NCI-H2171 treated with DMSO at 0.1 percent for 48 hours (cell line): ENCODE data around the gene CDC14B.

Source experiments
- DNase-seq: peaks from one replicate; lab custom pipeline; 2025; lab: John Stamatoyannopoulos, UW

Gene CDC14B

DNA sequence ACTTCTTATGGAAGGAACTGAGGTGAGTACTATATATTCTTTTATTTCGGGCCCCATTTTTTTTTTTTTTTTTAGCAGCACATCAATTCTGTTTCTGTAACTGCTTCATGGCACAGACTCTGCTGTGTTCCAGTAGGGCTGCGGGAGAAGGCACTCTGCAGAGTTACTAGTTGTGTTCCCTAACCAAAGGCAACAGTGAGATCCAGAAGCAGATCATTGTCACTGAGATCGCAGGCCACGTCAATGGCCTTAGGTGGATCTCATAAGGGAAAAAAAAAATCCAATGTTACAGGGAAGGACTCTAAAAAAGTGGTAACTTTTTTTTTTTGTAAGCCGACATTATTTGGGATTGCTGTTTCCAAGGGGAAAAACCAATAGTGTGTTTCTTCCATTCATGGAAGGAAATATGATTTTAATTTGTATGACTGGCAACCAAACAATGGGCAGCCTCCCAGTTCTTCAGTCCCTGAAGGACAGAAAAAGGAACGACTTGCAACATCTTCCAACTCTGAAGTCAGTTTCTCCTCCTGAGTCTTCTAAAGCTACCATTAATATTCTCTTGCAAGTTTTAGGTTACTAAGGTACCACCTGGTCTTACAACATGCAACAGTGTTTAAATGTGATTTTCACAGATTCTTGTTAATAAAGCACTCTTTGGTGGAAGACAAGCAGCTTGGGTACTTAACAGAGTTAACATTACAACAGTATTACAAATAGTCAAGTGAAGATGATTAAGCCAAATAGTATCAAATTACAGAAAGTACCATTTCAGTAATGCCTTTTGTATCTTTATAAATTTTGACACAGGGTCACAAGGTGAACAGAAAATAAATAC lies 116.9 kb downstream of the CDC14B start:
- no peak for DNase-seq

DNA sequence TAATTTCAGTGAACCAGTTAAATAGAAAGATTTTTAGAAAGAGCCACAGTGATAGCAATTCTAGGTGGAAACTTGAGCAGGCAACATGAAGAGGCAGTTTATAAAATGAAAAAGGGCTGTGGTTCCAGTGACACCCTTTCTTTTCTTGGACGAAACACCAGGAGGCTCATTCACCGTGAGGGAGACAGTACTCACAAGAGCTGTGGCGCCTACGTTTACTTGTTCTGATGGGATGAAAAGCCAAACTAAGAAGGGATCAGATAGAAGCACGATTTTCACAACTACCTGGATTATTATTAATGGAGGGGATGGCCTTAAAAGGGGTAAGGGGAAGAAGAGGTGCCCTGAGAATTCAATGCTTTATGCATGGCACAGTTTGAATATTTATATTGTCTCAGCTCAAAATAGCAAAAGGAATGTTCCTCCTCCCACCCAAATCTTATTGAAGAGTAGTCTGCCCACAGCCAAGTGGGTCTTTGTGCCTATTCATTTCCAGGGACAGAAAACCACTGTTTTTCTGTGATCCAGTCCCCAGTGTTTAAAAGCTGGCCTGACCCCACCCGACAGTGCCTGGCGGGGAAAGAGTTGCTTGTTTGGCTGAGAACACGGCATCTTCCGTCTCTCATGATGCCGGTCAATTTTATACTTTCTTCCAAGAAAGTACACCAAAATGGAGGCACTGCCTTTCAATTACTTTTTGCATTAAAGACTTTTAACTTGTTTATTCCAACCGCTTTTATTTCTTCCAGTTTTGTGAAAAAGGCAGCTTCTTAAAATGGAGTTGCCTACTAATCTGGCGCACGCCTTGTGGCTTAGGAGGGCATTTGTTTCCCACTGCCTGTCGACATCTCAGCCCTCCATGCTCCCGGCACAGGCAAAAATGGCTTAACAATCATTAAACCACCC lies 117.8 kb downstream of the CDC14B start:
- DNase-seq: no peak

DNA sequence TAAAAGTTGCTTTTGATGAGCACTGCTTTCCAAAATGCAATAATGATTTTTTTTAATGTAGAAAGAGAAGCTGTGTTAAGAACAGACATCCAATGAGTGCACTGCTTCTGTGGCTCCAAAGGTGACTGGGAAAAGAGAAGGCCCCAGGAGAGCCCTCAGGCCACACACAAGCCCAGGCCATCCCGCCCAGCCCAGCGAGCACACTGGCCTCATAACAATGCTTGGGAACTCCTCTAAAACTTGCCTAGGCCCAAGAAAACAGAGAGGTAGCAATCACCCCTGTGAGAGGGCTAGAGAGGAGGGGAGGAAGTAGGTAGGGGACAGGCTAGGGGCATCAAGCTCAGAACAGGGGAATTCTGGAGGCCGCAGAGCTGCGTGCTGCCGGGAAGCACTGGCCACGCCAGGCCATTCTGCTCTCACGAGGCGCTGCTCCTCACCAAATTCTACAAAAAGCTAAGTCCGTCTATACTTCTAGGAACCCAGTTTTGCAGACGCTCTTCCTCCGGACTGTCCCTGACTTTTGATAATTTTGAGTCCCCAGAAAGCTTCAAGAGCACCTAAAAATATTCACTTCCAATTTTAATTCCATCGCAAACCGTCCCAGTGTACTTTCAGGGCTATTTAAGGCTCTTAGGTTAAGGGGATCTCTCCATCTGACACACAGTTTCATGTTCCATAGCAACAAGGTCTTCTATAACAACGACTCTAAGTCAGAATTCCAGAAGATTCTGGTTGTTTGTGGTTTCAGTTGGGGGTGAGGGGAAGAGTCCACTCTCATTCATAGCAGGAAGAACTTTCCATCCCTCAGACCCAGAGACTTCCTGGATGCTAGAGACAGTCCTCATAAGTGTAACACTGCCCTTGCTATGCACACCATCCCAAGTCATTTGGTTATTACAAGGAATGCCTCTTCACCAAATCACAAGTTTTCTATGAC lies 118.7 kb downstream of the CDC14B start:
- DNase-seq: no peak

DNA sequence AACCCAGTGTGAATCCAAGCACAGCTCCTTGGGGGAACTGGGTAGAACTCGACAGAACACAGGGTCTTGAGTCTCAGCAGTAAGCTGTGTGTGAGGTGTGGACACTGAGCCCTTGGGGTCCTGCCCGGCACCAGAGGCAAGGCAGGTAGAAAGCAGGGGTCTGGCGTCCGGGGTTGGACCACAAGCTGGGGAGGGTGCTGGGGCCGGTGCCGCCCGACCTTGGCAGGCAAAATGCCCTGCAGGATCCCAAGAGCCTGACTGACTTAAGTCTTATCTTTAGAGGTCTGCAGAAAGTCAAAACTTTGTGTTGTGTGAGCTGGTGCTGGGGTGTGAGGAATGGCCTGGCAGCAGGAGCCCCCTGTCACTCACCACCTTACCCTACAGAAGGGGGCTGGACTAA lies 120.4 kb downstream of the CDC14B start:
- no peak for DNase-seq

DNA sequence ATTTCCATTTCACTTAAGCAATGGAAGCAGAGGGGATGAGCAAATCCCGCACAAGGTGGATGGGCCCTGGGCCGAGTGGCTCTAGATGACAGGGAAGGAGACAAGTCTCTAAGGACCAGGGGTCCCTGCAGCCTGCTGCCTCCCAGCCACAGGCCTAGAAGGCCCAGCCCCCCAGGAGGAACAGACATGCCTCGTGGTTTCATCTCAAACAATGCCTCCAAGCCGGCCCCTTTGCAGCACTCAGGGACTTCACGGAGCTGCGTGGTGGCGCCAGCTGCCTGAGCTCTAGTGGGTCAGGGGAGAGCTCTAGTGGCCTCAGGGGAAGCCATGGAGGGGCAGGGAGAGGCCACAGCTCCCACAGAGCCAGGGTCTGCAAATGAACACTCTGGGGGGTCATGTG lies 120.8 kb downstream of the CDC14B start:
- DNase-seq: no peak

DNA sequence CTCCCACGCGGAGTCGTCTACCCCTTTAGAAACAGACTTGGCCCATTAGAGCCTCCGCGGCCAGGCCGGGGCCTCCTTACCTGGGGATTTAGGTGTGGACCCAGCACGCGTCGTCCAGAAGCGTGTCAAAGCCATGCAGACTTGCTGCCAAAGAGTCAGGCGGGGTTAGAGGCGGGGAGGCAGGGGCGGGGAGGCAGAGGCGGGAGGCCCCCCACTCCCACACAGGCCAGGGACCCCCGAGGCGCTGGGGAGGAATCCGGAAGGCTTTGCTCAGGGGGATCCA lies 122.6 kb downstream of the CDC14B start:
- DNase-seq: no peak

DNA sequence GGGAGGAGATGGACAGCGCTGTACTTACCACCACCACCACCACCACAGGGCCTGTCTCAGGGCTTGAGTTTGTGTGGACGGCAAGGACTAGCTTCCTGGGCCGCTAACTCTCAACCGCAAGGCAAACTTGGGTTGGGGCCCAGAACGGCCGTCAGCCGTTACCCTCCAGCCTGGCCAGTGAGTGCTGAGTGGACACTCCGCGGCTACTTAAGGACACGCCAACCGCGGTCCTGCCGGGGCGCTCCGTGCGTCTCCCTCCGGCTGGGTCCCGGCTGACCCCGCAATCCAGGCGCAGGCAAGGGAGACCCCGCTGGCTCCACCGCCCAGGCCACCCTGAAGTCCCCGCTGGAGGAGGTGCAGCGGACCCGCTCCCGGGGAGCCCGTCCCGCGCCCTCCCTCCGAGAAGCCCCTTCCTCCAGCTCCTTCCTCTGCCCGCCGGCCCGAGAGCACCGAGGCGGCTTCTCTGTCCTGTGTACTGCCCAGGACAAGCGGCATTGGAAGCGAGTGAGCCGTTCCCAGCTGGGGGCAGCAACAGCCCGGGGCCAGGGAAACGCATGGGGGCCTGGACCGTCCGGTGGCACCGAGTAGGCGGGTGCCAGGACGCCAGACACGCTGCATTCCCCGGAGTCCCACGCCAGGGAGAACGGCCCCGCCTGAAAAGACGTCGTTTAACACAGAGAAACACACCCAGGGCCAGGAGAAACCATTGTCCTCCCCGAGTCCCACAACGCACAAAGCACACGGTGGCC lies 123.1 kb downstream of the CDC14B start:
- DNase-seq: no peak

DNA sequence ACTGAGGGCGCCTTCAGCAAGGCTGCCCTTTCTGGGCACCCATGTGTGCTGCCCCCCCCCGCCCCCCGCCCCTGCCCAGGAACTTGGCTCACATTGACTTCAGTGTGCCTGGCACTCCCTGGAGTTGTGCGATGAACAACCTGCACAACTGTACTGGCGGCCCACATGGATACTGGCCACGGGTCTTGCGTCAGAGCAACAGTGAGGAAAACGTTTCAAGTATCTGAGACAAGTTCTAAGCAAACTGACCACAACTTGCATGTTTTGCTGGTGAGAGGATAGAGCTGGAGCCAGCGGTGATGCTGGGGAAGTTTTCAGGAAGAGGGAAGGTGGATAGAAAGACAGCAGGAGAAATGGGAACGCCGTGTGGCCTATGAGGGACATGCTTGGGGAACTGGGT lies 124.3 kb downstream of the CDC14B start:
- DNase-seq: no peak

DNA sequence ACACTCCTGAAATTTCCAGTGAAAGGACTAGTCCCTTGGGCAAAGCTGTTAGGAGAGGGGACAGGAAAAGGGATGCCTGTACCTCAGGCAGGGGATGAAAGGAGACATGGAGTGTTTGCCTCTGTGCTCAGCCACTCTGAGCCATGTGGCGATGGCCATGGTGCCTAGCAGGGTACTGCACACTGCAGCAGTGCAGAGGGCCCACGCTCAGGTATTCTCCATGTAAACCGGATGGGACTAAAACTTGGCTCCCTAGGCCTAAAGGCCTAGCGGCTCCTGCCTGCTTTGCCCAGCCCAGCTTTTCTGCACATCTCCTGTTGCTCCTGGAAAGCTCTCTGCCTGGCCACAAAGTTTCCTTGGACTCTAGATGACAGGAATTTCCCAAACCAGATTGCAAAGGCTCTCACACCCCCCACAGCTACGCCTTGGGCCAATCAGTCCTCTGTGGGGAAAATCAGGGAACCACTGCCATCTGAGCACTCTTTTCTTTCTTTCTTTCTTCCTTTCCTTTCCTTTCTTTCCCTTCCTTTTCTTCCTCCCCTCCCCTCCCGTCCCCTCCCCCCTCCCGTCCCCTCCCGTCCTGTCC lies 125.3 kb downstream of the CDC14B start:
- no peak for DNase-seq

DNA sequence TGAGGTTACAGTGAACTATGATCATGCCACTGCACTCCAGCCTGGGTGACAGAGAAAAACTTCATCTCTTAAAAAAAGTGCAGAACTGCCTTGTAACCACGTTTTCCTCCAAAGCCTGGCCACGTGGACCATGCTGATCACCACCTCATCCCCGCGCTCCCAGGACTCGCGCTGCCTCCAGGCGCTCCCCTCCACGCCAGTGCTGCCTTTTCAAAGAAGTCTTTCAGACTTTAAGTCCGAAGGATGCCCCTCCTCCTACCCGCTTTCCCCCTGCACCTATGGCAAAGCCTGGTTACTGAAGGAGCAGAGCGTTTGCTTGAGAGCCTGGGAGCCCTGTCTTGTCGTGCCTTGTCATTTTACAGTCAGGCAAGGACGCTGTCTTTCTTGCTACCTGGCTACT lies 125.9 kb downstream of the CDC14B start:
- no peak for DNase-seq

DNA sequence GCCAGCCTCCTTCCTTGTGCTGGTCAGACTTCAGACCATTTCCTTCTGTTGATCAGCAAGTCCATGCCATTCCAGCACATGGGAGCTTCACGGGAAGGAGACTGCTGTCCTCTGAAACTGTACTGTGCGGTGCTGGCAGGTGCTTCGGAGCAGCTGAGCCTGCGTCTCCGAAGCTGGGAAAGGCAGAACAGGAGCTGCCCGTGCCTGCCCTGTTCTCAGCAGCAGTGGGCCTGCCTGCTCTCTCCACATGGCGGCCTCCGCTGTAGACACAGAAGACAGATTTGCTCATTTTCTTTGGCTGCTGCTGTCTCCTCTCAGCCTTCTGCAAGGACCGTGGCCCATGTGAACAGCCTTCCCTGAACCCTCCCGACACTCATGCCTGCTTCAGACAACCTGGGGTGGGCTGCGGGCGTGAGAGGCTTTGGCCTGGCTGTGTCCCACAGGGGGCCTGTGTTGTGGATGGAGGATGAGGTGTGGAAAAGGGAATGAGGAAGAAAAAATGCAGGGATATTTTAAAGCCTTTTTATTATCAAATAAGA lies 126.6 kb downstream of the CDC14B start:
- DNase-seq: no peak

DNA sequence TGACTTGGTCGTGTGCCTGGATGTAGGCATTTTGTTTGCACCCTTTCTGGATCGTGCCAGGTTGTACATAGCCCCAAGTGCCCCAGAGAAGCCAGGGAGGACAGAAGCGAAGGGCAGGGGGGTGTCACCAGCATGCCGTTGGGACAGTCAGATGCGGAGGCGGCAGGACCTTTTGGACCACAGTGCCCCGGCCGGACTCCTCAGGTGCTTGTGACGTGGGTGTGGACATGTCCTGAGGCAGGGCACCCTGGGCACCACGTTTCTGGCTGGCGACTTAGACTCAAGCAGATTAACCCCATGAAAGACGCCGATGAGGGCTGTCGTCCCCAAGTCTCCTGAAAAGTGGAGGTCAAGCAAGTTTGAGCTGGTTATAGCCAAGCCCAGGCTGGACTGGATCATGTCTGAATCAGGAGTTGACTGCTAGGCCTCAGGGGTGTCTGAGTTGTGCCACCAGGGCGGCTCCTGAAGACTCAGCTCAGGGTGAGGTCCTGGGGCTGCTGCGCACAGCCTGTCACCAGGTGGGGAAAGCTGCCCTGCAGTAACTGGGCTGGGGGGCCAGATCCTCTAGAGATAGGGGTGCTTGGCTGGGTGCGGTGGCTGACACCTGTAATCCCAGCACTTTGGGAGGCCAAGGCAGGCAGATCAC lies 127.6 kb downstream of the CDC14B start:
- no peak for DNase-seq

DNA sequence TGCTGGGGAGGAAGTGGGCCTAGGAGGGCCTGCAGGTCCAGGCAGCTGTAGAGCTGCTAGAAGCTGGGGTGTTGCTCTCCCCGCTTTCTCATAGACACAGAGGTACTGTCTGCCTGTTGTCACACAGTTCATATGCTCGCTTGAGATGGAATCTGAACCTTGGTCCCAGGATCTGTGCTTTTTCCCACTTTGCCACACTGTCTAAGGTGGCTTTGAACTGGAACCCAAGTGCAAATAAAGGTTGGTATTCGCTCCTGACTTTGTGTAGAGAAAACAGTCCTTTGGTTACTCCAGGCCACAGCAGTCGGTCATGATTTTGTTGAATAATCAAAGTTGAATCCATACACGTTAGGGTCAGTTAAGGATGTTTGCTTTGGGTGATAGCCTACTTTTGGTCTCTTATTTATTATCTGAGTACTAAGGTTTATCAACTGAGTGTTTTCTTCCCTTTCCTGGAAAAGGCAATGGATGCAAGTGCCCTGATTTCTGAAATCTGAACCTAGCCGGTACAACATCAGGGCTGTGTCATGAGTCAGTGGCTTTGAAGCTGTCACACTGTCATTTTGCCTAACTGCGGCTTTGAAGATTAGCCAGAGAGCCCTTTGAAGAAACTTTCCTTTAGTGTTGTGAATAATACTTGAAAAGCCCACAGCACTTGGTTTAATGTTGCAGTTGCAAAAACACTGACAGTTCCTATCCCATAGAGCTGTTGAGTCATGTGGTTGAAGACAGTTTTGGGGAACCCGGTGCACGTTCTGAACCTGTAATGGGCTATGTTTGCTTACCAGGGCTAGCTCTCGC lies 128.4 kb downstream of the CDC14B start:
- DNase-seq: no peak

DNA sequence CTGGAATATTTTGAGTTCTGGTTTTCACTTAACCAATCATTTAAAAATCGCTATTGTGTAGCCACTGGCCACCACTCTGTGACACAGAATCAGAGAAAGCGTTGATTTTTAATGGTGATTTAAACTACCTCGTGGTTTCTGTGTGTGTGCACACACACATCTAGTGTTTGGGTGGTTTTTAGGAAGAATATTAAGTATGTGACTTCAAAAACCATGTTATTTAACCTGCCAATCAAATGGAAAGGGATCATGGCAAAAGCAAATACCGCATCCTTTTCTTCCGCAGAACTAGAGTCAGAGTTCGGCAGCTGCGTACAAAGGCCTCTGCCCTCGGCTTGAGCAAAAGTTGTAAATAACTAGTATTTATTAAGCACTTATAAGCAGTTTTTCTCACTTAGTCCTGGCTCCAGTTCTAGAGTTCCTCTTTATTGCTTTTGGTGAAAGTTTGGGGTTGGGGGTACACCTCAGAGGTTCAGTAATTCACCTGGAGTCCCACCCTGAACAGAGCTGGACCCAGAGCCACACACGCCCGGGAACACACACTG lies 129.0 kb downstream of the CDC14B start:
- DNase-seq: no peak

DNA sequence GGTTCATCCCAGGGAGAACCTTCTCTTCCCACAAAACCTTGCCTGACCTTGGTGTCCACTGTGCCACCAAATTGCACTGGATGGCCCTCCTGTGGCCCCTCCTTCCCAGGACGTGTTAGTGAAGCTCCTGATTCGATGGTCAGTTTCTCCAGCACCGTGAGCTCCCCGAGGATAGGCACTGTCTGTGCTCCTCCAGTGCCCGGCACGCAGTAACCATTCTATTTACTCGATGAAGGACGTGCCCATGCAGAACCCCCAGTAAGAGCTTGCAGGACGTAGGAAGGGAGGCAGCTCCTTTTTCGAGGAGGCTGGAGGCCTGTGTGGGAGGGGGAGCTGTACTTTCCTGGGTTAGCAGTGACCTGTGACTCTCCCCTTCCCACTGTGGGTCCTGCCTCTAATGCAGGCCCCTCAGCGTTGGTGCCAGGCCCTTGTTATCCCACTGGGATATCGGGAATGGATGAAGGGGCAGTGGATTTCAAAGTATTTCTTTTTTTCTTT lies 130.1 kb downstream of the CDC14B start:
- DNase-seq: no peak

DNA sequence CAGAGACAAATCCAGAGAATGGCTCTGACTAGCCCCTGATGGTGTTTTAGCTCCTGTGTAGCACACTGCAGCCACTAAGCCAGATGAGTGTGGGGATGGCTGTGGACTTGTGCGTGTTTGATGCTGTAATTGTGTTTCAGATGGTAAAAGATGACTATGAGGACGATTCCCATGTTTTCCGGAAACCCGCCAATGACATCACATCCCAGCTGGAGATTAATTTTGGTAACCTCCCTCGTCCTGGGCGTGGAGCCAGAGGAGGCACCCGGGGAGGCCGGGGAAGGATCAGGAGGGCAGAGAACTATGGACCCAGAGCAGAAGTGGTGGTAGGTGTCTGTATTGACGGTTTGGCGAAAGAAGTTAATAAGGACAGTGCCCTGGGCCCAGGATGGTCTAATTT lies 131.7 kb downstream of the CDC14B start:
- DNase-seq: no peak

DNA sequence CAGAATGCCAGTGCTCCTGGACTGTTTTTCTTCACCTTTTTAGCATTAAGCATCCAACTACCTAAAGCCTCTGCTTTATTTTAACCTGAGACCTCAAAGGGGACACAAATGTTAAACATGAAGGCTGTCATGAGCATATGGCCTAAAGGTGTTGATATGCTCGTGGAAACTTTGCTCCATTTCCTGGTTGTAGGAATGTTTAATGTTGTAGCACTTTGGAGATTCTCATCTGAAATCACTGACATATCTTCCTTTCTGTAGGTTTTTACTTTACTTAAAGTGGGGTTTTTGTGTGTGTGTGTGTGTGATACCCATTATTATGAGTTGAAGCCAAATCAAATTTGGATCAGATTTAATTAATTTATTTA lies 132.6 kb downstream of the CDC14B start:
- DNase-seq: no peak

DNA sequence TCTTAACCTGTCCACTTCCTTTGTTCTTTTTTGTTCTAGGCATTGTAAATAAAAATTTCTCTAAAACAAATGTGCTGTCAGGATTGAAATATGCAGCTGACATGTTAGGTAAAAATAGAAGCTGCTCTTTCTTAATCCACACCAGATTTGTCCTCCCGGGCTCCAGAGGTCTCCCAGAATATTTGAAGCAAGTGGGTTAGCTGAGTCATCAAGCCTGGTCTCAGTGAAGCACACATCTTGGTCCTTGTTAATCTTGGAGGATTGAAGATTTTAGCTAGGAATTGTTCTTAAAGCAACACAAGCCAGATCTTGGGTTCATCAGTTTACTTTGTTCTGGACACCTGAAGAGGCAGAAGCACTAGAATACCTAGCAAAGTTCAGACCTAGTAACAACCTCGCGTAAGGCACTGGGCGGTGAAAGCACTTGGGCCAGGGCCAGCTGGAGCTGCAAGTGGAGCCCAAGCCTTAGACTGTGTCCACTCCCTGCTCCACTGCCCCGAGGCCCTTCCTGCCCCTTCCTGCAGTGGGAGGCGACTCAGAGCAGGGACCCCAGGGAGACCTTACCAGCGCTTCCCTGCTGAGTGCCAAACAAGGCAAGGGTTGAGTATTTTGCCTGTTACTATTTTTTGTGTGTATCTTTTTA lies 133.1 kb downstream of the CDC14B start:
- DNase-seq: no peak

DNA sequence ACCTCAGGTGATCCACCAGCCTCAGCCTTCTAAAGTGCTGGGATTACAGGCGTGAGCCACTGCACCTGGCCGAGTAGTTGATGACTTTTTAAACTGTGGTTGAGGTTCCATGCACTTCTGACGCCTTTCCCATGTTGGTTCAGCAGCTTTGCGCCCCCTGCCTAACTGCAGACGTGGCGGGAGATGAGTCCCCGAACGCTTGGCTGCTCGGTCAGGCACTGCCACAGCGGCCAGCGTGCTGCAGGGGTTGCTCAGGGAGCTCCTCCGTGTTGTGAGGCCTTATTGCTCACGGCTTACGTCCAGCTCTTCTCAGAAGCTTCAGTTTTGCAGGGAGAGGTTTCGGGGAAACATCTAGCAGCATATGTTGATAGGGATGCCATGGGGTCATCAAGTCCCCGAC lies 134.4 kb downstream of the CDC14B start:
- no peak for DNase-seq
